ENCODE data around the gene ELOVL2.
"Not testable (repeated sequence)": the region's sequence is repeated elsewhere in the genome, so short reads cannot be mapped to it uniquely, and the experiment has no call there.

The ELOVL2 gene

GRCh38 chr6:11043961-11044711 is at the start of gene ELOVL2:
Gene ELOVL2 (minus strand): TSS chr6:11044305. CDS start chr6:11044230, 75 bp downstream.
- DNase-seq = no peak

- no peak for DNase-seq
Observed at GRCh38 chr6:11093376-11093625, 49.2 kb upstream of the ELOVL2 start.

GRCh38 chr6:11092668-11093375 is 48.7 kb upstream of the ELOVL2 start:
- no peak for DNase-seq

- not testable (repeated sequence) for DNase-seq
Observed at GRCh38 chr6:11091141-11091540, 47.0 kb upstream of the ELOVL2 start.

- no peak for DNase-seq
Observed at GRCh38 chr6:11089695-11090094, 45.6 kb upstream of the ELOVL2 start.

- not testable (repeated sequence) for DNase-seq
Observed at GRCh38 chr6:11087141-11087812, 43.2 kb upstream of the ELOVL2 start.

- DNase-seq = no peak
Observed at GRCh38 chr6:11085758-11086435, 41.8 kb upstream of the ELOVL2 start.

GRCh38 chr6:11083956-11084355 is 39.9 kb upstream of the ELOVL2 start:
- no peak for DNase-seq

- no peak for DNase-seq
Observed at GRCh38 chr6:11083491-11083890, 39.4 kb upstream of the ELOVL2 start.

- no peak for DNase-seq
Observed at GRCh38 chr6:11080296-11080695, 36.2 kb upstream of the ELOVL2 start.

- no peak for DNase-seq
Observed at GRCh38 chr6:11078266-11078665, 34.2 kb upstream of the ELOVL2 start.

- no peak for DNase-seq
Observed at GRCh38 chr6:11076540-11076939, 32.4 kb upstream of the ELOVL2 start.

- DNase-seq = no peak
Observed at GRCh38 chr6:11072101-11072500, 28.0 kb upstream of the ELOVL2 start.

GRCh38 chr6:11069760-11070159 is 25.7 kb upstream of the ELOVL2 start:
- no peak for DNase-seq

GRCh38 chr6:11067348-11067747 is 23.2 kb upstream of the ELOVL2 start:
- no peak for DNase-seq

GRCh38 chr6:11066505-11067347 is 22.6 kb upstream of the ELOVL2 start:
- DNase-seq = no peak

- DNase-seq = no peak
Observed at GRCh38 chr6:11065436-11066202, 21.5 kb upstream of the ELOVL2 start.

GRCh38 chr6:11064836-11065235 is 20.7 kb upstream of the ELOVL2 start:
- DNase-seq = no peak

- no peak for DNase-seq
Observed at GRCh38 chr6:11062715-11063114, 18.6 kb upstream of the ELOVL2 start.

- DNase-seq = no peak
Observed at GRCh38 chr6:11062083-11062482, 18.0 kb upstream of the ELOVL2 start.

GRCh38 chr6:11058406-11058805 is 14.3 kb upstream of the ELOVL2 start:
- DNase-seq = no peak

- no peak for DNase-seq
Observed at GRCh38 chr6:11056871-11057270, 12.8 kb upstream of the ELOVL2 start.
